GM19043 (cell line): ENCODE results near the gene ARAP2.

Experiments used
- ATAC-seq: cut with Tn5 transposase; IDR thresholded peaks from one replicate; pipeline ENCODE4 v1.9.1; 2021; ENCODE audit warnings: low read depth; ENCODE audit not compliant: unreplicated experiment

Gene ARAP2, protein sequence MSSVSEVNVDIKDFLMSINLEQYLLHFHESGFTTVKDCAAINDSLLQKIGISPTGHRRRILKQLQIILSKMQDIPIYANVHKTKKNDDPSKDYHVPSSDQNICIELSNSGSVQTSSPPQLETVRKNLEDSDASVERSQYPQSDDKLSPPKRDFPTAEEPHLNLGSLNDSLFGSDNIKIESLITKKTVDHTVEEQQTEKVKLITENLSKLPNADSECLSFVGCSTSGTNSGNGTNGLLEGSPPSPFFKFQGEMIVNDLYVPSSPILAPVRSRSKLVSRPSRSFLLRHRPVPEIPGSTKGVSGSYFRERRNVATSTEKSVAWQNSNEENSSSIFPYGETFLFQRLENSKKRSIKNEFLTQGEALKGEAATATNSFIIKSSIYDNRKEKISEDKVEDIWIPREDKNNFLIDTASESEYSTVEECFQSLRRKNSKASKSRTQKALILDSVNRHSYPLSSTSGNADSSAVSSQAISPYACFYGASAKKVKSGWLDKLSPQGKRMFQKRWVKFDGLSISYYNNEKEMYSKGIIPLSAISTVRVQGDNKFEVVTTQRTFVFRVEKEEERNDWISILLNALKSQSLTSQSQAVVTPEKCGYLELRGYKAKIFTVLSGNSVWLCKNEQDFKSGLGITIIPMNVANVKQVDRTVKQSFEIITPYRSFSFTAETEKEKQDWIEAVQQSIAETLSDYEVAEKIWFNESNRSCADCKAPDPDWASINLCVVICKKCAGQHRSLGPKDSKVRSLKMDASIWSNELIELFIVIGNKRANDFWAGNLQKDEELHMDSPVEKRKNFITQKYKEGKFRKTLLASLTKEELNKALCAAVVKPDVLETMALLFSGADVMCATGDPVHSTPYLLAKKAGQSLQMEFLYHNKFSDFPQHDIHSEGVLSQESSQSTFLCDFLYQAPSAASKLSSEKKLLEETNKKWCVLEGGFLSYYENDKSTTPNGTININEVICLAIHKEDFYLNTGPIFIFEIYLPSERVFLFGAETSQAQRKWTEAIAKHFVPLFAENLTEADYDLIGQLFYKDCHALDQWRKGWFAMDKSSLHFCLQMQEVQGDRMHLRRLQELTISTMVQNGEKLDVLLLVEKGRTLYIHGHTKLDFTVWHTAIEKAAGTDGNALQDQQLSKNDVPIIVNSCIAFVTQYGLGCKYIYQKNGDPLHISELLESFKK (N-terminal part only)

DNA sequence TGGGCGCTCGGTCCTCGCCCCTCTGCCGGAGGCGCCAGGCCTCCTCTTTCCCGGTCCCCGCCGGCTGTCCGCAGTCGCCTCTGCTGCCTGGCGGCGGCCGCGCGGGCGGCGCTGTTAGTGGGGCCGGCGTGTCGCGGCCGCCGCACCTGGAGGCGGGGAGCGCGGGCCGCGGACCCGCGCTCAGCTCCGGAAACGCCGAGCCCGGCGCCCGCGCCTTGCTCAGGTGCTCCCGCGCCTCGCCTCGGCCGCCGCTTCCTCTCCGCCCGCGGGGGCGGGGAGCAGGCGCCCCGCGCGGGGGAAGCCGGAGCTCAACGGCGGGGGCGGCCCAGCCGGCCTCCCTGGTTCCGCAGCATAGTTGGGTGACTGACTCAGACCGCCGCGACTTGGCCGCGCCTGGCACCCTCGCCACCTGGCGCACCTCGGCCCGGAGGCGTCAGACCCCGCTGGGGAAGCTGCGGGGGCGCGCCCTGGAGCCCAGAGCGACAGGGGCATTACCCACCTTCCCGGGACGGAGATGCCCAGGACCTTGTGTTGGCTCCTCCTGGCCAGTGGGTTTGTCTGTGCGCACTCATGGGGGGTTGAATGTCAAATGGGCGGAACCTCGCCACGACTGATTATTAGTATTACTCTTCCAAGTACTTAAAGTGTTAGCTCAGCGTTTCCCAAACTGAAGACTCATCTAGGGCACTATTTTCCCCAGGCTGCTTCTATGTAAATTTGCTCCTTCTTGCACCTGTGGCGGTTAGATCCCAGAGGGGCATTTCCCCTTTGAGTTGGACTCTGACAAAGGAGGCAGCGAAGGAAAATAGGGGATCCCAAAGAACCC is at the start of gene ARAP2:
TSS of gene ARAP2 (minus strand) at position 258 of the 826 bp plus-strand sequence. CDS start 15,028 bp downstream, outside the sequence.
- ATAC-seq = peak; percentile 50

DNA sequence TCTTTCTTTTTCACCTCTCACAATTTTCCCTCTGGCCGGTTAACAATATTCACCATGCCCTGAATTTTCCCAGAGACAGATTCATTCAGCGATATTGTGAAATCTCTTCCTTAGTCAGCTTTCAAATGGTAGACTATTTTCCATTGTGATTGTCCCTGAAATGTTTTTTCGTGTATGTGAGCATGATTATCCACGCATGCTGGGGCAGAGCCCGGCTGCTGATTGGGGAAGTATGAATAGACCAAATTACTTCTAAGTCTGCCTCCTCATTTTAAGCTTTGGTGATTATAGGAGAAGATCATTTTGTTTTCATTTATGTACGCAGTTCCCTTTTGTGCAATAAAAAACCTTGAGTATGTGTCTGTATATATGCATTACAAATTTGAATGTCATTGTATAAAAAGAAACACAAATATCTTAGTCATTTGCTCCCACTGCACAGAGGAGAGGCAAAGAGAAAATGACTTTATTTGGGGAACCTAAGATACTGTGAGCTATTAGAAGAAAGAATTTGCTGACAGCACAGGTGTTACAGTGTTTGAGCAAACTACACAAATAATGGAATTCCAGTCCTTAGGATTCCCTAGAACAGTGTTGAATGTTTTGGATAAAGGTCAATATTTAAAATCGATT is 48.4 kb upstream of the ARAP2 start:
- ATAC-seq = no peak

DNA sequence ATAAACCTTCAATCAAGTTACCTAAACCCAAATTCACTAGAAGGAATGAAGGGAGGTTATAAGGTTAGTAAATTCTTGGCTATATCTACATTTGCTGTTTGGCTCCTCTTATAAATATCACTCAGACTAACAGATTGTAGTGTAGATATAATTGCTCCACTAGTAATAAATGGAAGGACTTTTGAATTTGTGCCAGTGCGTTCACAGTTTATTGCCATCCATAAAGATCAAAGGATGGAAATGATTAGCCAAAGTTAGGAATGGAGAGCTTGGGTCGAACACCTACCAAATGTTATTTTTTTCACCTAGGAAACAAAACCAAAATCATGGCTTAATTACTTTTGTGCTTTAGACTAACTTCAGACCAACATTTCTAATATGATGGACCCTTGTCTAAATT is 46.3 kb upstream of the ARAP2 start:
- no peak for ATAC-seq

DNA sequence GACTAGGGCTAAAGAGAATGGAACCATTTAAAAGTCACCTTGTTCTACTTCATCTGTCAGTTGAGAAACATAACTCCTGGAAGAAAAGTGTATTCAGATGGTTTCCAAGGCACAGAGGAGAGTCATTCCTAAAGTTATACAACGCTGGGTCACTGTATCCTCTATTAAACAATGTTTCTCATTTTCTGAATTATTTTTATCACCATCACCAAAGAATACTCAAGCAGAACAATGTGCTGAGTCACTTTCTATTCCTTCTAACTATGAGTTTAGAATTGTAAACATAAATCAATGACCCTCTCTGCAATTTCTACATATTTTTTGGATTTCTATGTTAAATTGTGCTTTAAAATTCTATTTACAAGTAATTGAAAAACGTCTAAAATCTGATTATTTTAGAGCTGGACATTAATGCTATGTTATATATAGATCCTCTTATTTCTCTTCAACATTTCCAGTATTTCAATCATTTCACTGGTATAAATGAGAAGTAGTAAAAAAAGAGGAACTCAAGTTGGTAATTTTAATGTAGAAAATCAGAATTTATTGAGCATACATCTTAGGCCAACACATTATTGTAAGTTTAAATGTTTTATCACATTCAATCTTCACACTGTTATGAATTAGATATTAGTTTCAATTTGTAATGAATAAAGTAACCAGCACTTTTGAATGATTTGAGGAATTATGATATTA is 44.6 kb upstream of the ARAP2 start:
- ATAC-seq = no peak

DNA sequence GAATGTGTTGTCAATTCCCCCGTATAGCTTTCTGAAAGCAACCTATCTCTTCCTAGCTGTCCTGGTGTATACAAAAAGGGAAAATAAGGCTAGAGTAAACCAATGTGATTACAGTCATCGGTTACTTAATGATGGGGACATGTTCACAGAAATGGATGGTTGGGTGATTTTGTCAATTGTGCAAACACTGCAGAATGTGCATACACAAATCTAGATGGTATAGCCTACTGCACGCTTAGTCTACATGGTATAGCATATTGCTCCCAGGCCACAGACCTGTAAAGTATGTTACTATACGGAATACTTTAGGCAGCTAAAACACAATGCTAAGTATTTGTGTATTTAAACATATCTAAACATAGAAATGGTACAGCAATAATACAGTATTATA is 42.2 kb upstream of the ARAP2 start:
- ATAC-seq = peak; percentile 25

DNA sequence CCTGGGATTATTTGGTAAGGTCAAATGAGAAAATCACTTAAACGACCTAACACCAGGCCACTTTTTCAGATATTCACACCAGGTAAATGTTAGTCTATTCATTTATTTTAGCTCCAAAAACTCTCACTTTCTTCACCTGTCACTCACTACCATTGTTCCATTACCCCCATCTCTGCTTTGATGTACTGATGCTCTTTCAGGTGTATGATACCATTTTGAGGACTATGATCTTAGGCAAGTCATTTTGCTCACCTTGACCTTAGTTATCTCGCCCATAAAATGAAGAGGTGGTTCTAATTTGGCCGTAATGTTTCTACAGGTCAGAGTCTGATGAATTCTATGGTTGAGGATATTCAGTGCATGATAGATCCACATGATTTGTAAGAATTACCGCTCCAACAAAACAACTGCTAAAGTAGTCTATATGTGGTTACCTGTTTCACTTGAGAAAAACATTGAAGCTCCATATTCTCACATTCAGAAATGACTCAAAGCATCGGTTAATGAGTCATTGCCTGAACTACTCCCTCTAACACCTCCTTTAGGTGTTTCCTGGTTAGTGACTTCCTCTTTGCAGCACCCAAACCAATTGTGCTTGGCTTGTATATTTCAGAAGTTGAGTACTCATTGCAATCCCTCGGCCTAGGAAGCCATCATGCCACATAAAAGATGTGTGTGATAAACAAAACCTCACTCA is 41.6 kb upstream of the ARAP2 start:
- peak; percentile 96 for ATAC-seq

DNA sequence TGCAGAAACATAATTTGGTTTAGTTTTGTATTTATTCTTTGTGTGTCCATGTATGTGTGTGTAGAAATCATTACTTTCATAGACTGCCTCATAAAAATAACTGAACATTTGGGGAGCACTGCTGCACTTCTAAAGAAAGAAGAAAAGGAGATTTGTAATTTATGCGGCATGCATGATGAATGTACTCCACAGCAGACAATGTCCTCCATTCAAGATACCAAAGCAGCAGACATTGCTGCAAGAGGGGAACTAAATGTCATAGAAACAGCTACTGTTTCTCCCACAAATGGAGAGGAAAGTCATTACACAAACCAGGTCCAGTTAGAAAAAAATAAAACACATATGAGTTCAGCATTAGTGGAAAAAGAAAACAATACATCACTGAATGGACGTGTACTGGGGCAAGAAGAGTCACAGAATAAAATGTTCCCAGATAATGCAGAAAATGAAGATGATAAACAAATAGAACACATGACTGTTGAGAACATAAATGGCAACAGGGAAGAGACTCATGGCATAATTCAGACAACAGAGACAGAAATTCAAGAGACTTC is 39.7 kb upstream of the ARAP2 start:
- ATAC-seq = no peak

DNA sequence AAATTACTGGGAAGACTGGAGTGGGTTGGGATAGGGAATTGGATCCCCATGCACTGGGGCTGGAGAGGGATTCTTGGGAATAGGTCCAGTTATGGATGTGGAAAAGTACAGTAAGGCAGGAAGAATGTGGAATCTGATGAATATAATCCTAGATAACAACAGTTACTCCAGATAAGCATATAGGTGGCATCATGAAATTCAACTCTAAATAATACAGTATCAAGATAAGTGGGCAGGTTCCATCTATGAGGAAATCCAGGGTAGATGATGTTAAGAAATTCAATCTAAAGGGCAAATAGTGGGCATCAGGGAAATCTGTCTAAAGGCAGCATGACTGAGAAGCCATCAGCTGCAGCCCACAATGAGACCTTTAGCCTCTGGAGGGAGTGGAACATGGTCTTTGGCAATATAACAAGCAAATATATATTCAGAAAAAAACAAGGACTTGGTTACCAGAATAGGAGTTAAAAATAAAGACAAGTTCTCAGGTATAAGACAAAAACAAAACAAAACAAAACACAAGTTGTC is 38.3 kb upstream of the ARAP2 start:
- no peak for ATAC-seq

DNA sequence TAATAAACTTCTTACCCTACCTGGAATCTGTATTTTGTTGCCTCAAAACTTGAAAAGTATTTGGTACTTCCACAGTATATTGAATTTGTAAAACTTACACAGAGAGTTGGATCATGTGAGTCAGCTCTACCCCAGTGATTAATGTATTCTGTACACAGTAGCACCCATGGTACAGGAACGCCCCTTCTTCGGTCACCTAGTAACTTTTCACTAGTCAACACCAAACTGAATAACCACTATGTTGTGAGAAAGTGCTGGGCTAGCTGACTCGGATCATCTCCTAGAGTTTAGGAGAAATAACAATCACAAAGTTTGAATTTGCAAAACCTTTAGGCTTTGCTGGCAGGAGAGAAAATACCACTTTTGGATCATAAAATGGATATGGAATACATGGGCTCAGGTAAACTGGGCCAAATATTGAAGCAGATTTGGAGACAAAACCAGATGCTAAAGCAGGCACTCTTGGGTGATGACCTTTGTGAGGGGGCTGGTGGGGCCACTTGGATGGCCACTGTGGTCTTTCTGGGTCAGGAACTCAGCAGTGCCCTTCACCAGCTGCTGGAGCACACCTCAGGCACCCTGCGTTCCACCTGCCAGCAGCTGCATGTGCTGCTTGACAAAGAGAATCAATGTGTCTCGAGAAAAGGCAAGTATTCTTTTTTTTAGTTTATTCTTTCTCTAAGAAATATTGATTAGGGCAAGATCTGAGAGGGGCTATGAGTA is 37.2 kb upstream of the ARAP2 start, which contains the start of gene DTHD1:
TSS of gene DTHD1 (plus strand) at position 233 of the 723 bp plus-strand sequence. CDS start at position 376, 143 bp downstream.
- no peak for ATAC-seq

DNA sequence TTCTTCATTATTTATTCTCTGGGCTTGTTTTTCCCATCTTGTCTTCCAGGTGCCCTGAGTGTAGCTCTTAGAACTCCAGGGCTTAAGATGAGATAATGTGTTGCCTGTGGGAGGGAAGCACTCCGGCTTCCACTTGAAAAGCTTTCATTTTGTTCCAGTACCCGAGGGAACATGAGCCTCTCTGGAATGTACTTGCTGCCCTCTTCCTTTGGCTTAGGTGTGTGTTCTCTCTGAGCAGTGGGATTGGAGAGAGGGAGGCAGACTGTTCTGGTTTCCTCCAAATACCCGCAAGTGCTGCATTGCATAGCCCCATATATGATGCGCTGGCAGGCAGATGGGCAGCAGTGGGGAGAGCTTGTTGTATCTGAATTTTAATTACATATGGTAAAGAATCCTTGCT is 36.2 kb upstream of the ARAP2 start:
- no peak for ATAC-seq

DNA sequence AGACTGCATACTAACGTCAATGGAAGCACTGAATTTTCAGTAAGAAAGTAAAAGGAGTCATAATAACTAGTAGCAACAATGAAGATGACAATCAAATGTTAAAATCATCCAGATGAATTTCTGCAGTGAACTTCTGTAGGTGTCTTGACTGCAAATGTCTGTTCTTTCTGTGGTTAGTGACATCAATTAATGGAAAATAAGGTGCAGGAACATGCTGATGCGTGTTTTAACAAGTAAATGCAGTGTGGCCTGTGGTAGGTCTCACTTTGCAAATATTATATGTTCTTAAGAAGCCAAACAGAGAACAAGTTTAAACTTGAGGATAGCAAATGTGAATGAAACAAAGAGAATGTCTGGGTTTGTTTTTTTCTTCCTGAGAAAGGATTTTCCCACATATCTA is 34.5 kb upstream of the ARAP2 start:
- no peak for ATAC-seq

DNA sequence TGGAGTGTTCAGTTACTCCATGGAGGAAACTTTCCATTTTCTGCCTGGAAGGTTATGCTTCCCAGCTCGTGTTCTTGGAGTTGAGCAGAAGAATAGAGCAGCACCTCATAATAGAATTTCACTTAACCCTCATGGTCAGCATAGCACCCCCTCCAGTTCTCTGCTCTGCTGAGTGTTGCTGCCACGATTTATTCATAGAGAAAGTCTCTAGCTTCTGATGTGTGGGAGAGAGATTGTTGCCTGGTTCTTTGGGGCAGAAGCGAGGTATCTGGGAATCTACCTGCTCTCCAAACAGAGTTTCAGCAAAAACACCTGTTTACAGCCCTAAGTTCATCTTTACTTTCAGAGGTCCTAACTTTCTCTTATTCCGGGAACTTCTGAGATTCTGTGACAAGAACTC is 33.2 kb upstream of the ARAP2 start:
- ATAC-seq = no peak

DNA sequence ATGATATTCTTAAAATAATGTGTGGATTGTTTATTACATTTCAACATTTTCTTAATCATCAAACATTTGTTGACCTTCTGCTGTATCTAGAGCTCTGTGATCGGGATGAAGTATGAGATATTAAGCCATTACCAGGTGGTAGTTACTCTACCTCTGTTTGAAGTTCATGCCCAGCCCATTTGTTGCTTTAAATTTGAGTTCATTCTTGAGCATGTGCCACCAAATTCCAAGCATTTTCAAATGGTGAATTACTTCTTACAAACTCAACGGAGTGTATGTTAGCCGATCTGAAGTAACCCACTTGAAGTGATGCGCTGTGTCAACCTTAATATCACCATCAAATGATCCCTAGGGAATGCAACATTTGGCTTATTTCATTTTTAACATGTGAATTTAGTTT is 29.8 kb upstream of the ARAP2 start:
- ATAC-seq = no peak

DNA sequence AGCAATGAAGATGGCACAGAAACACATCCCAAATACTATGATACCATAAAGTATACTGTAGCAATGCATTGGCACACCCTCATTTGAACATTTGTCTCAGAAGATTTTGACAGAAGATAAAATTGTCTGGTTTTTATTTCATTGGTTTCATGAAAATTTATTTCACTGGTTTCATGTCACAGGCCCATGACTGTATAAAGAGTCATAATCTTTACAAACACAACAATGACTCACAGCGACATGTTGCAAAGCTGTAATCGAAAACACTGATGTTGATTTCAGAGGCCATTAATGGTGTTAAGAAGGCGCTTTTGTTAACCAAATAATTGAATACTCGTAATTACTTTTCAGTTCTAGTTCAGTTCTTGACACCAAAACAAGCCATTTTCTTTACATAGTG is 29.0 kb upstream of the ARAP2 start:
- ATAC-seq = no peak

DNA sequence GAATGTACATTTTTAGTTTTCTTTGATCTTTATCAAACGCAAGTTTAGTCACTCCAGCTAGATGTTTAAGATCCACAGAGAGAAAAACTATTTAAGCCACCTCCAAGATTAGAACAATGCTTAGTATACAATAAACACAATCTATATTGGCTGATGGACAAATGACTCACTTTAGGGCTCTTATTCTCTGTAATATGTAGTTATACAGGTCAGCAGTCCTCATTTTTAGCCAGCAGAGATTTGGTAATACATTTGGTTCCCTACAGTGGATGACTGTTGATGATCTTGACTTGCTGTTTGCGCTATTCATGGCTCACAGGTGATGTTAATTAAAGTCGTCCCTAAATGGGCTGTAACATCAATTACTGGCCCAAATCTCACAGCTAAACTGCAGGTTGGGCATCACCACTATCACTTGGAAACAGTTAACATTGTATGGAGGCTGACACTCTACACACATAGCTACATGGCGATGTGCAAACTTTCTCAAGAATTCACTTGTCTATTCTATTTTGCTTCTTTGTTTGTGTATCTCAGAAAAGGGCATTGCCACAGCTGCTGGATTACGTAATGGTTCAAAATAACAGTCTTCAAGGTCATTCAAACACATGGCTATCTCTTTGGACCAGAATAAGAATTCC is 25.3 kb upstream of the ARAP2 start:
- no peak for ATAC-seq

DNA sequence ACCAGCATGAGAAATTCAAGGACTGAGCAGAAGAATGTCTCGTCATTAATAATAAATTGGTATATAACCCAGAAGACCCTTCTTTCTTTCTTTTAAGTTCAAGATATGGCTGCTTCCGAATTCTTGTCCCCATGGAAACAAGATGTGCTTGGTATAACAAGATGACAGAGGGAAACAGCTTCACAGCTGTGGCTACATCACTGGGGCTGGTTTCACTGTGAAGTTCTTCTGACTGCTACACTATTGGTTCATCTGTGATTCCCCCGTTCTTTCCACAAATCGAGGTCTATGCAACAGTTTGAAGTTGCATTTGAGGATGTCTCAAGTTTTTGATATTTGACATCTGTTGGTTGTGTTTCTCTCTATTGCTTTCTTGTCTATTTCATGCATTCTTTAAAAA is 24.8 kb upstream of the ARAP2 start:
- no peak for ATAC-seq
